Measurements from ENCODE around the gene DCAF12.

The DCAF12 gene

GRCh38 chr9:34126207-34127034 is at the start of gene DCAF12:
Gene DCAF12, minus strand, starts transcription at chr9:34126698. Its CDS starts 267 bp downstream, at chr9:34126431.
- TF ChIP-seq POLR2A (IDR thresholded peaks at IDR 0.05; ENCODE audit: low read length) (peak; percentile 93), GATA1 (IDR thresholded peaks at IDR 0.05; ENCODE audit: low read depth, low read length) (no peak)
- peak; percentile 95 to 97 for DNase-seq

- no peak for DNase-seq
Measured at GRCh38 chr9:34176089-34176488, 49.6 kb upstream of the DCAF12 start.

GRCh38 chr9:34171753-34172535 is 45.4 kb upstream of the DCAF12 start:
- no peak for DNase-seq
- no peak for TF ChIP-seq POLR2A (IDR thresholded peaks at IDR 0.05; ENCODE audit: low read length)
- no peak for TF ChIP-seq GATA1 (IDR thresholded peaks at IDR 0.05; ENCODE audit: low read depth, low read length)

More at GRCh38 chr9:34176089-34176488, 49.6 kb upstream of the DCAF12 start:
- TF ChIP-seq GATA1 (IDR thresholded peaks at IDR 0.05; ENCODE audit: low read depth, low read length), result no peak
- no peak for TF ChIP-seq POLR2A (IDR thresholded peaks at IDR 0.05; ENCODE audit: low read length)

- no peak for TF ChIP-seq POLR2A (IDR thresholded peaks at IDR 0.05; ENCODE audit: low read length)
- TF ChIP-seq GATA1 (IDR thresholded peaks at IDR 0.05; ENCODE audit: low read depth, low read length), result no peak
- no peak for DNase-seq
Measured at GRCh38 chr9:34170237-34170991, 43.9 kb upstream of the DCAF12 start.

- no peak for TF ChIP-seq POLR2A (IDR thresholded peaks at IDR 0.05; ENCODE audit: low read length)
- no peak for TF ChIP-seq GATA1 (IDR thresholded peaks at IDR 0.05; ENCODE audit: low read depth, low read length)
Measured at GRCh38 chr9:34169125-34169524, 42.6 kb upstream of the DCAF12 start.

GRCh38 chr9:34163434-34163833 is 36.9 kb upstream of the DCAF12 start:
- TF ChIP-seq POLR2A (IDR thresholded peaks at IDR 0.05; ENCODE audit: low read length) (no peak), GATA1 (IDR thresholded peaks at IDR 0.05; ENCODE audit: low read depth, low read length) (no peak)
- peak; percentile 33 to 71 for DNase-seq

More at GRCh38 chr9:34169125-34169524, 42.6 kb upstream of the DCAF12 start:
- DNase-seq, result no peak

GRCh38 chr9:34158362-34158869 is 31.9 kb upstream of the DCAF12 start:
- no peak for TF ChIP-seq POLR2A (IDR thresholded peaks at IDR 0.05; ENCODE audit: low read length)
- DNase-seq, result peak; percentile 85 to 90

GRCh38 chr9:34157898-34158297 is 31.4 kb upstream of the DCAF12 start:
- DNase-seq, result no peak

GRCh38 chr9:34157318-34157717 is 30.8 kb upstream of the DCAF12 start:
- peak in 1 of 2 experiments; percentile 35 for DNase-seq
- no peak for TF ChIP-seq GATA1 (IDR thresholded peaks at IDR 0.05; ENCODE audit: low read depth, low read length)

More at GRCh38 chr9:34157898-34158297, 31.4 kb upstream of the DCAF12 start:
- no peak for TF ChIP-seq GATA1 (IDR thresholded peaks at IDR 0.05; ENCODE audit: low read depth, low read length)
- no peak for TF ChIP-seq POLR2A (IDR thresholded peaks at IDR 0.05; ENCODE audit: low read length)

GRCh38 chr9:34154057-34154456 is 27.6 kb upstream of the DCAF12 start:
- TF ChIP-seq GATA1 (IDR thresholded peaks at IDR 0.05; ENCODE audit: low read depth, low read length), result no peak
- no peak for TF ChIP-seq POLR2A (IDR thresholded peaks at IDR 0.05; ENCODE audit: low read length)
- DNase-seq, result no peak

GRCh38 chr9:34151398-34151797 is 24.9 kb upstream of the DCAF12 start:
- peak; percentile 75 to 84 for DNase-seq
- TF ChIP-seq GATA1 (IDR thresholded peaks at IDR 0.05; ENCODE audit: low read depth, low read length) (no peak), POLR2A (IDR thresholded peaks at IDR 0.05; ENCODE audit: low read length) (no peak)

GRCh38 chr9:34145165-34145564 is 18.7 kb upstream of the DCAF12 start:
- peak; percentile 22 to 36 for DNase-seq
- TF ChIP-seq POLR2A (IDR thresholded peaks at IDR 0.05; ENCODE audit: low read length) (no peak), GATA1 (IDR thresholded peaks at IDR 0.05; ENCODE audit: low read depth, low read length) (no peak)

- no peak for DNase-seq
- TF ChIP-seq GATA1 (IDR thresholded peaks at IDR 0.05; ENCODE audit: low read depth, low read length), result no peak
- TF ChIP-seq POLR2A (IDR thresholded peaks at IDR 0.05; ENCODE audit: low read length), result no peak
Measured at GRCh38 chr9:34143116-34143515, 16.6 kb upstream of the DCAF12 start.

Data from erythroblast (primary cell).